ENCODE data around the gene BPIFA1.

- no peak for TF ChIP-seq POLR2A (IDR thresholded peaks at IDR 0.05)
- TF ChIP-seq, protein P1, sequence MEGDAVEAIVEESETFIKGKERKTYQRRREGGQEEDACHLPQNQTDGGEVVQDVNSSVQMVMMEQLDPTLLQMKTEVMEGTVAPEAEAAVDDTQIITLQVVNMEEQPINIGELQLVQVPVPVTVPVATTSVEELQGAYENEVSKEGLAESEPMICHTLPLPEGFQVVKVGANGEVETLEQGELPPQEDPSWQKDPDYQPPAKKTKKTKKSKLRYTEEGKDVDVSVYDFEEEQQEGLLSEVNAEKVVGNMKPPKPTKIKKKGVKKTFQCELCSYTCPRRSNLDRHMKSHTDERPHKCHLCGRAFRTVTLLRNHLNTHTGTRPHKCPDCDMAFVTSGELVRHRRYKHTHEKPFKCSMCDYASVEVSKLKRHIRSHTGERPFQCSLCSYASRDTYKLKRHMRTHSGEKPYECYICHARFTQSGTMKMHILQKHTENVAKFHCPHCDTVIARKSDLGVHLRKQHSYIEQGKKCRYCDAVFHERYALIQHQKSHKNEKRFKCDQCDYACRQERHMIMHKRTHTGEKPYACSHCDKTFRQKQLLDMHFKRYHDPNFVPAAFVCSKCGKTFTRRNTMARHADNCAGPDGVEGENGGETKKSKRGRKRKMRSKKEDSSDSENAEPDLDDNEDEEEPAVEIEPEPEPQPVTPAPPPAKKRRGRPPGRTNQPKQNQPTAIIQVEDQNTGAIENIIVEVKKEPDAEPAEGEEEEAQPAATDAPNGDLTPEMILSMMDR (IDR thresholded peaks at IDR 0.05 in 4 of 5, conservative IDR thresholded peaks at IDR 0.05 in 1 of 5), result no peak
These were observed 4.6 kb upstream of the BPIFA1 start for GRCh38 chr20:33231237-33231636.
